GM12865 (cell line): ENCODE data around the gene LIPE.
A peak's percentile ranks its signal among the peaks of the same experiment; 100 is the strongest.

Source experiments
- DNase-seq: peaks from one replicate; pipeline ENCODE4 v3.0.0; 2010; ENCODE audit warnings: low read depth
- H3K4me3 ChIP-seq: 2 replicates; pipeline ENCODE4 v1.5.1; 2011; ENCODE audit warnings: mild to moderate bottlenecking, low read depth, low read length, control low read depth
- TF ChIP-seq, protein P1 (sequence below): IDR thresholded peaks from 2 replicates; pipeline ENCODE4 v1.5.1; 2011; ENCODE audit warnings: low read length, control low read depth, low read depth, inconsistent platforms; ENCODE audit not compliant: insufficient read depth; ENCODE audit errors: missing control alignments

LIPE gene

GRCh38 chr19:42407085-42407815 lies 19.9 kb downstream of the LIPE start:
- TF ChIP-seq, protein P1, sequence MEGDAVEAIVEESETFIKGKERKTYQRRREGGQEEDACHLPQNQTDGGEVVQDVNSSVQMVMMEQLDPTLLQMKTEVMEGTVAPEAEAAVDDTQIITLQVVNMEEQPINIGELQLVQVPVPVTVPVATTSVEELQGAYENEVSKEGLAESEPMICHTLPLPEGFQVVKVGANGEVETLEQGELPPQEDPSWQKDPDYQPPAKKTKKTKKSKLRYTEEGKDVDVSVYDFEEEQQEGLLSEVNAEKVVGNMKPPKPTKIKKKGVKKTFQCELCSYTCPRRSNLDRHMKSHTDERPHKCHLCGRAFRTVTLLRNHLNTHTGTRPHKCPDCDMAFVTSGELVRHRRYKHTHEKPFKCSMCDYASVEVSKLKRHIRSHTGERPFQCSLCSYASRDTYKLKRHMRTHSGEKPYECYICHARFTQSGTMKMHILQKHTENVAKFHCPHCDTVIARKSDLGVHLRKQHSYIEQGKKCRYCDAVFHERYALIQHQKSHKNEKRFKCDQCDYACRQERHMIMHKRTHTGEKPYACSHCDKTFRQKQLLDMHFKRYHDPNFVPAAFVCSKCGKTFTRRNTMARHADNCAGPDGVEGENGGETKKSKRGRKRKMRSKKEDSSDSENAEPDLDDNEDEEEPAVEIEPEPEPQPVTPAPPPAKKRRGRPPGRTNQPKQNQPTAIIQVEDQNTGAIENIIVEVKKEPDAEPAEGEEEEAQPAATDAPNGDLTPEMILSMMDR: no peak
- H3K4me3 ChIP-seq: no peak overlapping the region
- DNase-seq: no peak

DNA sequence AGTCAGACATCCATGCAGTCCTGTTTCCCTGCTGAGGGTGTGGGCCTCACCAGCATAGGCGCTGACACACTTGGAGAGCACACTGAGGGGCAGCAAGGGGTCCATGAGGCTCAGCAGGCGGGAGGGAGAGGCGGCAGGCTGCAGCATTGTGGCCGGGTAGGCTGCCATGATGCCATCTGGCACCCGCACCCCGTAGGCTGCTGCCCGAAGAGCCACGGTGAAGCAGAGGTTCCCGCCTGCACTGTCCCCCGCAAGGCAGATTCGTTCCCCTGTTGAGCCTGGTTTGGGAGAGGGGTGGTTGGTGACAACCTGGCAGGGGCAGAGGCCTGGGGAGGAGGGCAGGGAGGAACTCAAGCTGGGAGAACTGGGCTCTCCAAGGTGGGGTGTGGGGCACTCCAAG lies 21.1 kb downstream of the LIPE start:
- TF ChIP-seq, protein P1: no peak
- no peak overlapping the region for H3K4me3 ChIP-seq
- no peak for DNase-seq

- TF ChIP-seq, protein P1: no peak
- no peak for DNase-seq
Measured at GRCh38 chr19:42403586-42403985, 23.6 kb downstream of the LIPE start.

DNA sequence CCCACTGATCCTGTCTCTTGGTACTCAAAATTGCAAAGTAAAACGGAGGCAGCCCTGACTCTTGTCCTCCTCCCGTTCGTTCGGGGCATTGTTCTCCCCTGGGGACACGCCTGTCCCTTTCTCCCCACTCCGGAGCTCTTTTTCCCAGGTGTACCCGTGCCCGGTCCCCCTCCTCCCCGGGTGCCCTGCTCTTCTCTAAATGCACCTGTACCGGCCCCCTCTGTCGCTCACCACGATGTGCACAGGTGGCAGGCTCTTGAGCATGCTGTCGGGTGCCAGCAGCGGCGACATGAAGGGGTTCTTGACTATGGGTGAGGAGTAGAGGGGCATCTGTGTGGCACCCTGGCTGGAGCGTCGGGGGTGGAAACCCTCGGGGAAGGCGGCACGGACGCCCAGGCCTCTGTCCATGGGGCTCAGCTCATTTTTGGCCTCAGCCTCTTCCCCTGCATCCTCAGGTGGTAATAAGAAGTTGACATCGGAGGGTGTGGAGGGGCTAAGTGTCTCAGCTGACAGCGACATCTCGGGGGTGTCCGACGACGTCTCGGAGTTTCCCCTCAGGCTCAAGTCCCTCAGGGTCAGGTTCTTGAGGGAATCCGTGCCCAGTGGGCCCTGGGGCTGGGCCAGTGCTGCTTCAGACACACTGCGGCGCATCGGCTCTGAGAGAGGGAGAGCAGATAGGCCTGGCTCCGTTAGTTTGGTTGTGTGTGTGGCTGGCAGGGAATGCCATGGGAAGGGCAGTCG lies 24.6 kb downstream of the LIPE start:
- TF ChIP-seq, protein P1: no peak
- H3K4me3 ChIP-seq: no peak overlapping the region
- DNase-seq: no peak

More at GRCh38 chr19:42403586-42403985, 23.6 kb downstream of the LIPE start:
- H3K4me3 ChIP-seq: no peak overlapping the region

- DNase-seq: peak; percentile 79
- peak overlapping the region; percentile 38 for H3K4me3 ChIP-seq
- TF ChIP-seq, protein P1: peak; percentile 72
Measured at GRCh38 chr19:42401365-42402303, 25.6 kb downstream of the LIPE start.

GRCh38 chr19:42400404-42400803 lies 26.8 kb downstream of the LIPE start:
- no peak for DNase-seq
- TF ChIP-seq, protein P1: no peak
- H3K4me3 ChIP-seq: no peak overlapping the region
